HG02885 (cell line): ENCODE measurements around the gene ANKRD11.
"Not testable (repeated sequence)": the region's sequence is repeated elsewhere in the genome, so short reads cannot be mapped to it uniquely, and the experiment has no call there.

Source experiments
- ATAC-seq: cut with Tn5 transposase; IDR thresholded peaks from one replicate; pipeline ENCODE4 v1.9.1; 2021; ENCODE audit warnings: mild to moderate bottlenecking; ENCODE audit not compliant: unreplicated experiment, poor library complexity

ANKRD11 gene

GRCh38 chr16:89371386-89371785 is 119.0 kb downstream of the ANKRD11 start:
- no peak for ATAC-seq

DNA sequence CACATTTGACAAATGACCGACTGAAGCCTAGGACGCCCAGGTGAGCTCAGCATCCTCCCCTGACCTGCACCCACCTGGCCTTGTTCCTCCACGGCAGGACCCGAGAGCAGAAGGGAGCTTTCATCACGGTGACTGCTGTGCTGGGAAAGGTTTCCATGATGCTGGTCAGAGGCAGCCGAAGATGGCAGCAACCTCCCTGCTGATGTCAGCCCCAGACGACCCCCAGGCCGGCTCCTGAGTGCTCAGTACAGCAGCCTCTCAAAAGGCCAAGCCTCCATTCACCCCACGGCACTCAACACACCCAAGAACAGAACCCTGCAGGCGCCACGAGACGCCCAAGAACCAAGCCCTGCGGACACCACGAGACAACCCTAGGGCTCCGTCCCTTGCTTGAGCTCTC is 119.8 kb downstream of the ANKRD11 start:
- no peak for ATAC-seq

DNA sequence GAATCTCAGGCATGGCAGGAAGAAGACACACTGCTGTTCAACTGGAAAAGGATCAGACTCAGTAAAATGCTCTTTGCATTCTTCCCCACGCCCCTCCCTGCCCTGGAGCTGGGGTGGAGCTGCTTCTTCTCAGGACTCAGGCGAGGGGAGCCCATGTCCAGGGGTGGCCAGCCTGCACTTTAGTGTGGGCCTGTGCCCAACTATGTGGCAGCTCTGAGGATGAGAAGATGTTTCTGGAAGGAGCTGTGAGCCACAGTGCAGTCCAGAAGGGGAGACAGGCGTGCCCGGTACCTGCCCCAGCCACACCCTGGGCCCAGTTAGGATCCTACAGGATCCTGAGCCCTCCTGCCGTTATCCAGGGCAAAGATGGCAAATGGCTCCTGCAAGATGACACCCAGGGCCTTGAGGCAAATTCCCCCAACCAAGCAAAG is 120.3 kb downstream of the ANKRD11 start:
- ATAC-seq = no peak

DNA sequence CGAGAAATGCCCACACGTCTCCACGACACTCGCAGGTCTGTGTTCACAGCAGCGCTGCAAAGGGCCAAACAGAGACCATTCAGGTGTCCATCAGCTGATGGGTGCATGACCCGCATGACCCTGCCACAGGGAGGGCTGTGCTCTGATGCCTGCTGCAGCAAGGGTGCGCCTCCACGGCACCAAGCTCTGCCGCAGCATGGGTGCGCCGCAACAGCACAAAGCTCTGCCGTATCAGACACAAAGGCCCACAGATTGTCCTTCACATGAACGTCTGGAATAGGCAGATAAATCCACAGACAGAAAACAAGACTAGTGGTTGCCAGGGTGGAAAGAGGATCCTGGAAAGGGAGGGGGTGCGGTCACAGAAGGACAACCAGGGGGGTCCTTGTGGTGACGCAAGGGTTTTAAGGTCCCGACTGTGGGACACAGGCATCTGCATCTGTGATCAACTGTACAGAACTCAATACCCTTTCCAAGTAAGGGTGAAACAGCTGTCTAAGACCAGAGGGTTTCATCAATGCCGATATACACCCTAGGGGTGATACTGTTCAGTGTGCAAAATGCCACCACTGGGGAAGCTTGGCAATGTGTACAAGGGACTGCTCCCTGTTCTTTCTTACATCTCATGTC is 121.0 kb downstream of the ANKRD11 start:
- no peak for ATAC-seq

- ATAC-seq = no peak
Measured at GRCh38 chr16:89368604-89369249, 121.6 kb downstream of the ANKRD11 start.

DNA sequence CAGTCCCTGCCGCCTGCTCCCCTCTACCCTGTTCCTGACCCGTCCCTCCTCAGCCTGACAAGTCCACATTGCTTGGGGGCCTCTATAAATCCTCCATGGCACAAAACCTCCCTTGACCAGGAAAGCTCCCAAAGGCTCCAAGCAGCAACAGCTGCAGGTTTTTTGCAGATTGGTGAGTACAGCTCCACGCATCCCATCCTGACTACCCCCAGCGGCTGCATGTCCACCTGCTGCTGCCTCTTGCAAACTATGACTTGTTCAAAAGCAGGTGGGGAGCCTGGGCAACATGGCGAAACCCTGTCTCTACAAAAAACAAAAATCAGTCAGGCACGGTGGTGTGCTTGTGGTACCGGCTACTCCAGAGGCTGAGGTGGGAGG is 122.8 kb downstream of the ANKRD11 start:
- ATAC-seq = no peak

DNA sequence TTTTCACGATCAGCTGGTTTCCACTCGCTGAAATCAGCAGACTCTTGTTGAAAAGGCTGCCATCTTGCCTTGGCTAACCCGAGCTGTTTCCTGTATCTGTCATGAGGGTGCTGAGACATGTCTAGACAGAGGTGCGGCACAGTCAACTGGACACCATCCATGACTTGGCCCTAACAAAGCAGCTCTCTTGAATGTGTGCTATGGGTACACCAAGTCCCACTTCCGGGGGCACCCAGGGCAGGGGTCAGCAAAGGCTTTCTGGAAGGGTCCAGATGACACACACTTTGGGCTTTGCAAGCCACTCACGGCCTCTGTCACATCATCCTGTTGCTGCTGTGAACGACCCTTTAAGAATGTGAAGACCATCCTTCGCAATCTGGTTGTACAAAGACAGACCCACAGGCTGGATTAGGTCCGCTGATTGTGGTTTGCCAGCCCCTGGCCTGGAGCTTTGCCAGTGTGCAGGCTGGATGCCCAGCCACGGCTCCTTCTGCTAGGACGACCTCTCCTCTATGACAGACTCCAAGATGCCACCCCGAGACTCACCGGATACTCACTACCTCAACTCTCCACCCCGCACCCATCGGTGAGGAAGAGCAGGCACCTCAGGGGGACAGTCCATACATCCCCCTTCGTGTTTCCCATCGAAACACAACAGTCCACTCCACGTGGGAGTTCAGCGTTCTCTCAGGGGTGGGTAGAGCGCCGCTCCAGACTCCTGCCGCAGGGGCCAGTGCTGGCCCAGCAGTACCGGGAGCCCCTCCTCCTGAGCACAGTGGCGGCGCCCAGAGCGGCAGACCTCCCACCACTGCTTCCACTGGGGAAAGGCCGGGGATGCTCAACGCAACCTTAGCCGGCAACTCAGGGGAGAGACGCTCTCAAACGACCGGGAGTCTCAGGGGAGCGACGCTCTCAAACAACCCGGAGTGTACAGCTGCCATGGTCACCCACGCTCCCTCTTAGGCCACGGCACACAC is 123.5 kb downstream of the ANKRD11 start:
- no peak for ATAC-seq

- ATAC-seq = no peak
Measured at GRCh38 chr16:89365996-89366395, 124.4 kb downstream of the ANKRD11 start.

- no peak for ATAC-seq
Measured at GRCh38 chr16:89365044-89365467, 125.3 kb downstream of the ANKRD11 start.

GRCh38 chr16:89364606-89365005 is 125.8 kb downstream of the ANKRD11 start:
- no peak for ATAC-seq

DNA sequence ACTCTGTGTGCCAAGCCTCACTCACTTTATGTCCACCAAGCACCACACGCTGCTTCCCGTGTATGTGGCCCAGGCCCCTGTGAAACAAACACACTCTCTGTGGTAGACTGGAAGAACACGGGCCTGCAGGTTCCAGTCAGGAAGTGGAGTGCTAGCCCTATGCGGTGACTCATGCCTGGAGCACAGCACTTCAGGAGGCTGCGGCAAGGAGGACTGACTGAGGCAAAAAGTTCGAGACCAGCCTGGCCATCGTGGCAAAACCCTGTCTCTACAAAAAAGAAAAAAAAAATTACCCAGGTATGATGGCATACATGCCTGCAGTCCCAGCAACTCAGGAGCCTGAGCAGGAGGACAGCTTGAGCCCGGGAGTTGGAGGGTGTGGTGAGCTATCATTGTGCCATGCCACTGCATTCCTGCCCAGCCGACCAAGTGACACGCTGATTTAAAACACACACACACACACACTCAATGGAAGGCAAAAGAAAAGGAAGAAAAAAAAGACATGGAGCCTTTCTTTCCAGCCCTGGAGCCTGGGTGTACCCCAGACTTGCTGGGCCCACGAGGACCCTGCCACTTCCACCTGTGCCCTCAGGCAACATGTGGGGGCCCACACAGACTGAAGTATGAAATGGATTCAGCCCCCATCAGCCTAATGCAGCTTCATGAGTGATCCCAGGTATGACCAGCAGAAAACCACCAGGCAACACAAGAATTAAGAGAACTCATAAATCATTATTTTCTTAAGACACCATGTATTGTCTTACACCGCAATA is 126.6 kb downstream of the ANKRD11 start:
- no peak for ATAC-seq

DNA sequence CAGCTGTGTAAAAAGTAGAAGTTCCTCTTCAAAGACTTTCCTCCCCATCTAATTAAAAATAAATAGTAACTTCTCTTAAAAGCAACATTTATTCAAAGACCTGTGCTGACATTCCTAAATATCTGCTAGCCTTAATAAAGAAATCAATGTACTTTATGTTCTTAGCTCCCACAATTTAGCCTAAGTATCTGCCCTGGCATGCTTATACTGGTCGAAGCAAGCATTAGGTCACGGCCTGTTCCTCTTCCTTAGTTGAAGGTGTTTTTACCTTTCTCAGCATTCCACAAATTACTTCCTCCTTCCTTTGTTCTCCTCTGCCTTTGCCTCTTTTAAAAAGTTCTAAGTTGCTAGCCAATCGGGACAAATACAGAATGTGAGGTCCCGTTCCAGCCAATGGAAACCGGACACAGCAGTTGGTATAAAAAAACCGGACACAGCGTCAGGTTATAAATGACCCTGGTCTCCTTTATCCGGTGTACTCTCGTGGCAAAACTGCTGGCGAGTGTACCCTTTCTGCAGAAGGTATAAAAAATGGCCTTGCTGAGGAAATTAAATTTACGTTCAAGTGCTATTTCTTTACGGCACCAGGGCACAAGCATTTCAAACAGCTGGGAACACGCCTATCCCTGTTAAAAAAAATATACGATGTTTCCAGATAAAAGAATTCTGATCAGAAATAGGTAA is 127.7 kb downstream of the ANKRD11 start:
- ATAC-seq = not testable (repeated sequence)

DNA sequence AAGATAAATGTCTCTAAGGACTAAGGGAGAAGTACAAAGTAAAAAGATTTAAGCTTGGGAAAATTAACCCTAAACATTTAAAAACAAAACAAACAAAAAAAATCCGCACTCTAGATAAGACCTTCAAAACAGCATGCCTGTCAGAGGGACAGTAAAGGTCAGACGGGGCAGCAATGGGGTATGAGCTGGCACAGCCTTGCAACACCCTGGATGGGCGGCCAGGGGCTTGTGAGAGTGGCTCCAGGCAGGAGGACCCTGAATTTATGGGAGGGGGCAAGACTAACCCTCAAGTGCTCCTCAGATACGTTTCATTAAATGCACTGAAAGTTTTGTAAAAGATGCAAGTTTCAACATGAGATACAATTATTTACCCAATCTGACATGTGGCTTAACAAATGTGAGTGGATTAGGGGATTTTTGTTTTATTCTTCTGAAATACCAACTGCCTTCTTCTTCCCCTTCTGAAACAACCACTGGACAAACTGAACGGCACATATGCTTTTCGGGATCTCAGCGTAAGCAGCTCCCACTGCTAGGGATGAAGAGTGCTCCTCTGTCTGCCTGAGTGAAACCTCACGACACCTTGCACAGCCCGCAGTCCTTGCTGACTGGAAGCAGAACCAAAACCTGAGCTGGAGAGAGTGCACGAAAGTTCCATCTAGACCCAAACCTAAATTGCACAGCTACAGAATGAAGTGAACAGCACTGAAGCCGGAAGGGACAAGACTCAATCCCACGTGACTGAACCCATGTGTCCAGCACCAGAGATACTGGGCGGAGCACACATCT is 128.4 kb downstream of the ANKRD11 start:
- peak; percentile 76 for ATAC-seq

GRCh38 chr16:89360760-89361435 is 129.5 kb downstream of the ANKRD11 start:
- ATAC-seq = peak; percentile 67

- ATAC-seq = no peak
Measured at GRCh38 chr16:89359264-89360147, 130.9 kb downstream of the ANKRD11 start.

GRCh38 chr16:89358030-89359005 is 132.0 kb downstream of the ANKRD11 start:
- no peak for ATAC-seq
